LNCaP clone FGC (cell line): ENCODE measurements around the gene DOCK2.
"Not testable (repeated sequence)": the region's sequence is repeated elsewhere in the genome, so short reads cannot be mapped to it uniquely, and the experiment has no call there.

Experiments used
- DNase-seq: peaks from one replicate; pipeline ENCODE4 v3.0.0-alpha.2; 2011; ENCODE audit warnings: low read depth
- H3K4me3 ChIP-seq: 2 replicates; pipeline ENCODE4 v1.5.1; 2011; ENCODE audit warnings: mild to moderate bottlenecking, low read depth, low read length, control low read depth
- CTCF ChIP-seq: IDR thresholded peaks from 2 replicates; pipeline ENCODE4 v1.5.1; 2012; ENCODE audit warnings: mild to moderate bottlenecking; ENCODE audit not compliant: control insufficient read depth, insufficient read depth; ENCODE audit errors: extremely low read depth

DOCK2 gene

DNA sequence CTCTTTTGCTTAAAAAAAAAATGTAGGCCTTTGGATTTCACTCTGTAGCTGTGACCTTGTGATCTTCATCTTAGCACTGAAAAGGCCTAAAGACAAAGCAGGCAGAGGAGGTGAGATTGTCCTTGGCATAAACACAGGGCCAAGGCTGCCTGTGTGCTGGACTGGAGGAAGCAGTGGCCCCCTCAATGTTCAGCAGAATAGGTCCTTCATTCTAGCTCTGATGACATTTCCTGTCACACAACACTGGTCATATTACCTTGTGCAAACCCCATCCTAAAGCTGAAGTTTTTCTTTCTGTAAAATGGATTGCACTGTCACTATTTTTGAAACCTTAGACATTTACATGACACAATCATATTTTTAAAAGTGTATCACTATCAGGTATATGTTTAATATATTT lies 195.8 kb downstream of the DOCK2 start:
- H3K4me3 ChIP-seq, result no peak overlapping the region
- TF ChIP-seq CTCF, result no peak
- DNase-seq, result no peak

- DNase-seq, result peak; percentile 57
- not testable (repeated sequence) for H3K4me3 ChIP-seq
Measured at GRCh38 chr5:169833681-169834292, 196.7 kb downstream of the DOCK2 start.

- not testable (repeated sequence) for H3K4me3 ChIP-seq, DNase-seq
Measured at GRCh38 chr5:169834540-169834939, 197.5 kb downstream of the DOCK2 start.

DNA sequence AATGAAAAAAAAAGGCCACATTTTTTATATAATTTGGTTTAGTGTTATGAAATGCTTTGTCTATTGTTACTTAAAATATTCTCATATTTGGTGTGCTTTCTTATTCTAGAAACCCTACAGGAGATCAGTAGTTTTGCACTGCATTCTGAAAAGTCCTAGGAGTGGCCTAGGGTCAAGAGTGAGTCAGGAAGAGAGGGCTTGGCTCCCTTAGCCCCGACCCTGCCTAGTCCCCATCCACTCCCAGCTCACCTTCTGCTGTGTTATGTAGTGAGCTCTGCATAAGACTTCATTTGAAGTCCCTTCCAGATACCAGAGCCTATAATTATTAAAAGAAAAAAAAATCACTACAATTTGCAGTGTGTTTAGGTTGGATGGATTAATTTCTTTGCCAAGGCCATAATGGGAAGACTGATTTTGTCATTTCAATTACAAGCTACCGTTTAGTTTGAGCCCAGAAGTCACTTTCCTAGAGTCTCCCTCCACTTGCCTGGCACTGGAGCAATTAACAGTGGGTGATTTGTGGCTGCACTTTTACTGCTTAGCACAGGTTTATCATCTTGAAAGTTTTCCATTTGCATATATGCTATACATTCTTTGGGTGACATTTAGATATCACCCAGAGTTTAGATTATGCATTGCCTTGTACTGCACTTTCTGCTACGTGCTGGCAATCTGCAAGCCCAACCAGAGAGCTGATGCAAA lies 199.9 kb downstream of the DOCK2 start:
- no peak for DNase-seq

DNA sequence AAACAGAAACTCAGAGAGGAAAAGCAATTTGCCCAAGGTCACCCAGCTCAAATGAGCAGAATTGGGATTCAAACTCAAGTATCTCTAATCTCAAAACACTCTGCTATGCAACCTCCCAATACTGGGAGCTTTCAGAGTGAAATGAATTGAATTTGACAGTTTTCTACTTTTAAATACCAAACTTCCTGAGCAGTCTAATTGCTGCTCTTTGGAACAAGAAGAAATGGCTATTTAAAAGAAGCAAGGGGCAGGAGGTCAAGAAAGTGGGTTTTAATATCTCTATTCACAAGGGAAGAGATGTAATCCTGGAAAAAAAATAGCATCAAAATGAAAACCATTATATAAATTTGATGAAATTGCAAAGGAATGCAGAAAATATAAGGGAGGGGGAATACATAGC lies 200.6 kb downstream of the DOCK2 start:
- no peak for TF ChIP-seq CTCF
- DNase-seq, result no peak
- no peak overlapping the region for H3K4me3 ChIP-seq

More for the DNA sequence above, 199.9 kb downstream of the DOCK2 start:
- no peak overlapping the region for H3K4me3 ChIP-seq
- TF ChIP-seq CTCF, result no peak

- DNase-seq, result no peak
- TF ChIP-seq CTCF, result no peak
Measured at GRCh38 chr5:169838688-169839087, 201.6 kb downstream of the DOCK2 start.

DNA sequence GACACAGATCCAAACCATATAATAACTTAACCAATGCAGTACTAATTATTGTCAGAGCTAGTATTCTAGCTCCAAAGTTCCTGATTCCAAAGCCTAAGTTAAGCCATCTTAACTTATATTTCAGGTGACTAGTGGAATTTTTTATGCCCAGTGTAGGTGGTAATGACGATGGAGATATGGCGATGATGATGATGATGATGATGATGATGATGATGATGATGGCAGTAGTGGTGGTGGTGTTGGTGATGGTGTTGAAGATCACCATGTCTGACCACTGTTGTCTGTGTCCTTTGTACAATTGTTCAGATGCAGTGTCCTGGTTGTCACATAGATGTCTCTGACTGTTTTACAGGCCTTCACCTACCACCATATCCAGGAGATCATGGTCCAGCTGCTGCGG lies 203.3 kb downstream of the DOCK2 start:
- DNase-seq, result no peak
- no peak overlapping the region for H3K4me3 ChIP-seq
- TF ChIP-seq CTCF, result no peak

More at GRCh38 chr5:169838688-169839087, 201.6 kb downstream of the DOCK2 start:
- H3K4me3 ChIP-seq, result no peak overlapping the region

DNA sequence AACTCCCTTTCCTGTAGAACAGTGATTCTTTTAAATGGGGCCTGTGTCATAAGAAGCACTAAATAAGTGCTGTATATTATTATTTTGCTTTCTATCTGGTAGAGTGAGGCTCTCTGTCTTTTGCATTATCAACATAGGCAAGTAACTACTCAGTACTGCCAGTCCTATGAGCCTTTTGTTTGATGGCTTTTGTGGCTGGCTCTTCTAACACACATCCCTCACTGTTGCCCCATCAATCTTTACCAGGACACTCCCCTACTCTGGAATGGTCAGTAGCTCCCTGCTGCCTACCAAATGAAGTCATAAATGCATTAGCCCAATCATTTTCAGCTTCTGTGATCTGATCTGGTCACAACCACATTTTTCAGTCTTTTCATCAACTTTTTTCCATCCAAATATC lies 205.6 kb downstream of the DOCK2 start:
- no peak overlapping the region for H3K4me3 ChIP-seq
- DNase-seq, result no peak
- no peak for TF ChIP-seq CTCF
